SU-DHL-6 (cell line): Measurements from ENCODE around the gene CWH43.

ENCODE experiments used
- H2AFZ ChIP-seq: fragments of 200-600 bp; sonication (generic); 2 replicates; pipeline ENCODE4 v1.6.1; 2014; ENCODE audit warnings: low read depth, mild to moderate bottlenecking, moderate library complexity, mixed read lengths, antibody characterized with exemption, low read length; ENCODE audit not compliant: severe bottlenecking
- H3F3A ChIP-seq: fragments of 200-600 bp; shearing (Covaris generic); 2 replicates; pipeline ENCODE4 v1.6.0; 2016; ENCODE audit warnings: antibody characterized with exemption, mild to moderate bottlenecking; ENCODE audit not compliant: insufficient read depth
- H3K27ac ChIP-seq: fragments of 200-600 bp; sonication (generic); 2 replicates; pipeline ENCODE4 v1.5.1; 2016; ENCODE audit warnings: low read depth, mild to moderate bottlenecking, low read length, moderate library complexity, mixed read lengths
- H3K27me3 ChIP-seq: fragments of 200-600 bp; sonication (generic), shearing (Covaris generic); 2 replicates; pipeline ENCODE4 v1.6.0; 2014; ENCODE audit warnings: mild to moderate bottlenecking, low read length
- H3K36me3 ChIP-seq: fragments of 200-600 bp; sonication (generic); 2 replicates; pipeline ENCODE4 v1.6.1; 2014; ENCODE audit warnings: mild to moderate bottlenecking, low read length, mixed read lengths
- H3K4me2 ChIP-seq: fragments of 300-600, 200-600 bp; shearing (Covaris generic), sonication (generic); 2 replicates; pipeline ENCODE4 v1.6.0; 2014; ENCODE audit warnings: low read length, low read depth, mild to moderate bottlenecking; ENCODE audit not compliant: poor library complexity, severe bottlenecking
- H3K4me3 ChIP-seq: fragments of 200-600 bp; sonication (generic); 2 replicates; pipeline ENCODE4 v1.5.1; 2014; ENCODE audit warnings: antibody characterized with exemption, low read length, mild to moderate bottlenecking, mixed read lengths; ENCODE audit not compliant: insufficient read depth, poor library complexity, severe bottlenecking
- H3K79me2 ChIP-seq: fragments of 200-600 bp; sonication (generic); 2 replicates; pipeline ENCODE4 v1.6.1; 2014; ENCODE audit warnings: mild to moderate bottlenecking, low read length, moderate library complexity; ENCODE audit not compliant: insufficient read depth
- H3K9ac ChIP-seq: fragments of 200-600 bp; sonication (generic); 2 replicates; pipeline ENCODE4 v1.7.0; 2014; ENCODE audit warnings: mild to moderate bottlenecking, low read length
- H3K9me2 ChIP-seq: fragments of 200-600 bp; sonication (generic); replicated peaks from 2 replicates; pipeline ENCODE4 v1.6.1; 2014; ENCODE audit warnings: low read length; ENCODE audit not compliant: insufficient read depth
- H3K9me3 ChIP-seq: fragments of 200-600 bp; sonication (generic); 2 replicates; pipeline ENCODE4 v1.6.1; 2014; ENCODE audit warnings: low read length, mixed read lengths; ENCODE audit not compliant: insufficient read depth
- H4K20me1 ChIP-seq: fragments of 200-600 bp; sonication (generic); 2 replicates; pipeline ENCODE4 v1.6.1; 2014; ENCODE audit warnings: low read depth, mild to moderate bottlenecking, antibody characterized with exemption, low read length, moderate library complexity, mixed read lengths
- CTCF ChIP-seq: fragments of 200-600 bp; sonication (generic); IDR thresholded peaks from one replicate; pipeline ENCODE4 v1.5.1; 2017; ENCODE audit warnings: antibody characterized with exemption, mild to moderate bottlenecking, low read length, moderate library complexity; ENCODE audit not compliant: insufficient read depth, poor library complexity, severe bottlenecking
- EZH2phosphoT487 ChIP-seq: fragments of 200-600 bp; sonication (generic), shearing (Covaris generic); conservative IDR thresholded peaks from 2 replicates; pipeline ENCODE4 v1.6.1; 2018; ENCODE audit warnings: mild to moderate bottlenecking, antibody characterized with exemption, low read length, moderate library complexity, mixed read lengths

CWH43 gene

GRCh38 chr4:49002931-49003330 is 16.9 kb downstream of the CWH43 start:
- no peaks in the 10 kb centered on the region for H3K79me2 ChIP-seq
- H3K27ac ChIP-seq: no peak overlapping the region
- no peak overlapping the region for H2AFZ ChIP-seq
- H3K4me2 ChIP-seq: no peak overlapping the region
- H3K4me3 ChIP-seq: no peak overlapping the region
- no peaks in the 10 kb centered on the region; the same call in 1 of the 2 replicates for H3K27me3 ChIP-seq
- H3K9ac ChIP-seq: no peak overlapping the region
- no peaks in the 10 kb centered on the region for H3K9me3 ChIP-seq
- no peaks in the 10 kb centered on the region for H3K36me3 ChIP-seq
- H3F3A ChIP-seq: no peaks in the 10 kb centered on the region
- no peaks in the 10 kb centered on the region for H4K20me1 ChIP-seq
- TF ChIP-seq EZH2phosphoT487 (no peak), CTCF (no peak)
- no peaks in the 10 kb centered on the region for H3K9me2 ChIP-seq

- H4K20me1 ChIP-seq: no peaks in the 10 kb centered on the region
- no peaks in the 10 kb centered on the region for H3K79me2 ChIP-seq
- H3K9ac ChIP-seq: no peak overlapping the region
- H3K4me3 ChIP-seq: no peak overlapping the region
- no peak overlapping the region for H3K4me2 ChIP-seq
- H3K9me3 ChIP-seq: no peaks in the 10 kb centered on the region
- no peak for TF ChIP-seq CTCF
- TF ChIP-seq EZH2phosphoT487: no peak
- H3K36me3 ChIP-seq: no peaks in the 10 kb centered on the region
- H3F3A ChIP-seq: no peaks in the 10 kb centered on the region
- no peak overlapping the region for H3K27ac ChIP-seq
- no peak overlapping the region for H2AFZ ChIP-seq
- no peaks in the 10 kb centered on the region for H3K9me2 ChIP-seq
- no peaks in the 10 kb centered on the region for H3K27me3 ChIP-seq
Observed at GRCh38 chr4:49018718-49019295, 32.7 kb downstream of the CWH43 start.

- Histone ChIP-seq H2AFZ (no peak overlapping the region), H3K79me2 (no peaks in the 10 kb centered on the region), H4K20me1 (no peaks in the 10 kb centered on the region), H3K27ac (no peak overlapping the region), H3K9ac (no peak overlapping the region), H3F3A (no peaks in the 10 kb centered on the region), H3K27me3 (no peaks in the 10 kb centered on the region), H3K9me2 (no peaks in the 10 kb centered on the region), H3K9me3 (no peaks in the 10 kb centered on the region), H3K36me3 (no peaks in the 10 kb centered on the region), H3K4me2 (no peak overlapping the region), H3K4me3 (no peak overlapping the region)
- TF ChIP-seq CTCF: peak; percentile 59
- no peak for TF ChIP-seq EZH2phosphoT487
Observed at GRCh38 chr4:49032440-49033161, 46.5 kb downstream of the CWH43 start.
